ENCODE measurements around the gene LRRC25.

The LRRC25 gene

GRCh38 chr19:18348171-18348570 lies 49.3 kb downstream of the LRRC25 start:
- no peak for DNase-seq (ENCODE audit: low read depth in 2 of 2)

- DNase-seq (ENCODE audit: low read depth in 2 of 2), result no peak
Observed at GRCh38 chr19:18346091-18346490, 51.3 kb downstream of the LRRC25 start.

GRCh38 chr19:18345296-18345695 lies 52.1 kb downstream of the LRRC25 start:
- no peak for DNase-seq (ENCODE audit: low read depth in 2 of 2)

GRCh38 chr19:18344582-18344950 lies 52.9 kb downstream of the LRRC25 start:
- no peak for DNase-seq (ENCODE audit: low read depth in 2 of 2)

GRCh38 chr19:18342090-18342632 lies 55.3 kb downstream of the LRRC25 start:
- DNase-seq (ENCODE audit: low read depth in 2 of 2), result no peak
